Measurements from ENCODE around the gene SLC17A2. TPM values are rescaled to one million over a fixed set of nuclear protein-coding genes. Genes with fewer than 3 reads are reported as not detected.

SLC17A2 gene
- total RNA-seq, 4 donors from 2014 or later, result not detected

- WGBS, 2 donors (ENCODE audit: low coverage in 1 of 2), result 82% methylated on average over 1 of the region's 1 CpG; no CpG with 5 or more reads in 1 of the 2 donors
- H3K4me1 ChIP-seq, result no peaks in the 10 kb centered on the region
- no peak overlapping the region for H3K4me3 ChIP-seq
- H3K9me3 ChIP-seq, result no peaks in the 10 kb centered on the region
- peaks cover 16% of the 10 kb centered on the region for H3K27me3 ChIP-seq
- TF ChIP-seq POLR2A (IDR thresholded peaks at IDR 0.05), result no peak
- TF ChIP-seq EP300 (IDR thresholded peaks at IDR 0.05), result no peak
- no peak for TF ChIP-seq POLR2AphosphoS5 (IDR thresholded peaks at IDR 0.05)
- no peak for TF ChIP-seq CTCF (IDR thresholded peaks at IDR 0.05)
- no peaks in the 10 kb centered on the region for H3K36me3 ChIP-seq
- no peak for ATAC-seq
- H3K27ac ChIP-seq, result no peak overlapping the region
These were observed 29.6 kb downstream of the SLC17A2 start for GRCh38 chr6:25900843-25901242.

DNA sequence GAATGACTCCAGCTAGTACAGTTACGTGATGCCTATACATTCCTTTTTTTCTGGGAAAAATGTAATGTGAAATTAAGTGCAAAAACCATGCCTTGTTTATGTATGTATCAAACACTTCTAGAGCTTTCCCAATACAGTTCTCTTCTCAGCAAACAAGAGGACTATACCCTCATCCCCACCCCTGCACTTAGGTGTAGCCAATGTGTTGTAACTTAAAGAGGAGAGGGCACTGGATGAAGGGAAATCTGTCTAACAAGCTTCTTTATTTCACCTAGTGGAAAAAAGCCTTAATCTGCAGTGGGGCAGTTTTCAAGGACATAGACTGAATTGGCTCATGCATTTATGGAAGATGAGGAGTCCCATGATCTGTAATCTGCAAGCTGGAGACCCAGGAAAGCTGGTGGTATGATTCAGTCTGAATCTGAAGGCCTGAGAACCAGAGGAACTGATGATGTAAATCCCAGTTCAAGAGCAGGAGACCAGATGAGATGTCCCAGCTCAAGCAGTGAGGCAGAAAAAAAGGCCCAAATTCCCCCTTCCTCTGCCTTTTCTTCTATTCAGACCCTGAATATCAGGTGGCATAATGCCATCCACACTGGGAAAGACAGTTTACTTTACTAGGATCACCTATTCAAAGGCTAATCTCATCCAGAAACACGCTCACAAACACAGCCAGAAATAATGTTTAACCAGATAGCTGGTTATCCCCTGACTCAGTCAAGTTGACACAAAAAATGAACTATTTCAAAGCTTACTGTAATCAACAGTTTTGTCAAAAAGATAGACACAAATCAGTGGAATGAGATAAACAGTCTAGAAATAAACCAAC, 30.7 kb downstream of the SLC17A2 start:
- Histone ChIP-seq H3K4me3 (no peak overlapping the region), H3K27me3 (peaks cover 6% of the 10 kb centered on the region), H3K4me1 (no peaks in the 10 kb centered on the region), H3K9me3 (no peaks in the 10 kb centered on the region), H3K27ac (no peak overlapping the region), H3K36me3 (no peaks in the 10 kb centered on the region)
- 67 to 76% methylated on average over 1 to 2 of the region's 2 CpGs for WGBS, 2 donors (ENCODE audit: low coverage in 1 of 2)
- ATAC-seq, result no peak
- no peak for TF ChIP-seq EP300 (IDR thresholded peaks at IDR 0.05)
- no peak for TF ChIP-seq CTCF (IDR thresholded peaks at IDR 0.05)
- TF ChIP-seq POLR2A (IDR thresholded peaks at IDR 0.05), result no peak
- TF ChIP-seq POLR2AphosphoS5 (IDR thresholded peaks at IDR 0.05), result no peak

- no peak for TF ChIP-seq CTCF (IDR thresholded peaks at IDR 0.05)
- TF ChIP-seq POLR2A (IDR thresholded peaks at IDR 0.05), result no peak
- no peak for TF ChIP-seq POLR2AphosphoS5 (IDR thresholded peaks at IDR 0.05)
- TF ChIP-seq EP300 (IDR thresholded peaks at IDR 0.05), result no peak
- WGBS, 2 donors (ENCODE audit: low coverage in 1 of 2), result 38 to 84% methylated on average over 2 of the region's 2 CpGs
- ATAC-seq, result no peak
- Histone ChIP-seq H3K4me3 (no peak overlapping the region), H3K27me3 (peaks cover 6% of the 10 kb centered on the region), H3K9me3 (no peaks in the 10 kb centered on the region), H3K36me3 (no peaks in the 10 kb centered on the region), H3K4me1 (no peaks in the 10 kb centered on the region), H3K27ac (no peak overlapping the region)
These were observed 31.4 kb downstream of the SLC17A2 start for GRCh38 chr6:25899123-25899522.

DNA sequence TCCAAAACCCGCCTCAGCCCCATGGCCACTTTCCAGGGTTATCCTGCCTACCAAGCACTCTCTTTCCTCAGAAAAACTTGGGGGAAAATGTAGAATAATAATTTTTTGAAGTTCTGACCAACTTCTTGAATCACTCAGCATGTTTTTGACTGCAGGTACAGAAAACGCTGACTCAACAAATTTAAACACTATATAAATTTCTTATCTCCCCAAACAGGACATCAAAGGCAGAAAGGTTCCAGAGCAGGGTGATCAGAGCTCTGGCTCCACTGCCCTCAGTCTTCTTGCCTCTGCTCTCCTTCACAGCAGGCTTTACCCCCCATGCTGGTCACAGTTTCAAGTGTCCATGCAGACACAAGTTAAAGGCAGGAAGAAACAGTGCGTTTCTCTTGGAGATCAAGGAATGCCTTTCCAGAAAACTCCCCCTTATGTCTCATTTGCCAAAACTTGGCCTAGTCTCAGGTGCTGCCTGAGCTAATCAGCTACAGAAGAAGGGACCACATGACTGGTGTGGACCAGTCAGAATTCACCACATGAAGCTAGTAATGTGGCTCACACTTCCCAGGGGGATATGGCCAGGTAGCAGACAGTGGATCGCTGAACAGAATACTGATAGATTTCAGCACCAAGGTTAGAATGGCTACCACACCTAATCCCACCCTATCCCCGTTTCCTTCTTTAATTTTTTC, 32.1 kb downstream of the SLC17A2 start:
- H3K4me3 ChIP-seq, result no peak overlapping the region
- ATAC-seq, result no peak
- no peaks in the 10 kb centered on the region for H3K36me3 ChIP-seq
- no peak for TF ChIP-seq POLR2AphosphoS5 (IDR thresholded peaks at IDR 0.05)
- H3K27me3 ChIP-seq, result peaks cover under 1% of the 10 kb centered on the region
- WGBS, 2 donors (ENCODE audit: low coverage in 1 of 2), result 61 to 75% methylated on average over 3 to 4 of the region's 5 CpGs
- H3K27ac ChIP-seq, result no peak overlapping the region
- H3K9me3 ChIP-seq, result no peaks in the 10 kb centered on the region
- H3K4me1 ChIP-seq, result no peaks in the 10 kb centered on the region

- Histone ChIP-seq H3K4me3 (no peak overlapping the region), H3K4me1 (no peaks in the 10 kb centered on the region), H3K27me3 (no peaks in the 10 kb centered on the region), H3K27ac (no peak overlapping the region), H3K36me3 (no peaks in the 10 kb centered on the region), H3K9me3 (no peaks in the 10 kb centered on the region)
- 82 to 100% methylated on average over 1 to 3 of the region's 3 CpGs for WGBS, 2 donors (ENCODE audit: low coverage in 1 of 2)
- ATAC-seq, result no peak
- TF ChIP-seq EP300 (IDR thresholded peaks at IDR 0.05) (no peak), POLR2AphosphoS5 (IDR thresholded peaks at IDR 0.05) (no peak), CTCF (IDR thresholded peaks at IDR 0.05) (no peak), POLR2A (IDR thresholded peaks at IDR 0.05) (no peak)
These were observed 34.2 kb downstream of the SLC17A2 start for GRCh38 chr6:25896252-25896651.

All from gastroesophageal sphincter (tissue), 4 donors.